HCT116 (cell line): ENCODE results near the gene AKAP3. TPM values are rescaled to one million over a fixed set of nuclear protein-coding genes. Genes with fewer than 3 reads are reported as not detected.

Experiments used
- ATAC-seq: fragments of 200-7000 bp; cut with Tn5 transposase; 2 replicates; pipeline ENCODE4 v1.9.1; 2020; ENCODE audit warnings: mild to moderate bottlenecking, moderate library complexity
- BruUV-seq: library from RNA; stranded (reverse); fragments of 400-500 nt; replicated peaks from 2 replicates; lab custom pipeline; 2021; lab: Mats Ljungman, UMichigan
- CTCF ChIA-PET: fragments of 300-600 bp; sonication (Branson Sonifier 250); formaldehyde crosslinking; loops from one replicate; lab custom pipeline; 2021; ENCODE audit warnings: antibody characterized with exemption; lab: Charles Lee
- POLR2A ChIA-PET: fragments of 300-600, 350-600 bp; sonication (Branson Sonifier 250); formaldehyde crosslinking; loops from one replicate; lab custom pipeline; 2021; ENCODE audit warnings: antibody characterized with exemption; lab: Charles Lee
- RAD21 ChIA-PET, 2 experiments: fragments of 300-600 bp; sonication (Branson Sonifier 250); formaldehyde crosslinking; loops; one replicate each; lab custom pipeline; 2023; ENCODE audit warnings: low total read pairs in 2 of 2; ENCODE audit not compliant: uncharacterized antibody in 2 of 2, unreplicated experiment in 2 of 2, low non-redundant PET in 1 of 2; lab: Charles Lee
- DNase-seq: peaks from one replicate; pipeline ENCODE4 v3.0.0-alpha.2; 2010; ENCODE audit warnings: low read depth, low spot score
- H2AFZ ChIP-seq: fragments of 200-600 bp; shearing (Covaris generic), sonication (generic); 2 replicates; pipeline ENCODE4 v1.6.1; 2017; ENCODE audit warnings: low read depth, mixed run types, mixed read lengths, antibody characterized with exemption, low read length; ENCODE audit not compliant: poor library complexity, severe bottlenecking
- H3K27ac ChIP-seq: 2 replicates; pipeline ENCODE4 v1.5.1; 2012; ENCODE audit warnings: low read depth, low read length
- H3K27me3 ChIP-seq: fragments of 200-600 bp; sonication (generic); 2 replicates; pipeline ENCODE4 v1.6.1; 2016; ENCODE audit warnings: mixed run types, low read length, mixed read lengths; ENCODE audit not compliant: insufficient read depth
- H3K36me3 ChIP-seq, 2 experiments: fragments of 200-500 bp in 1 of 2; fragments of 200-600 bp in 1 of 2; sonication (Bioruptor generic) in 1 of 2; sonication (generic) in 1 of 2; 2 replicates each; pipeline versions ENCODE4 v1.5.1 to v1.6.1; 2014 to 2016; ENCODE audit warnings: low read length in 2 of 2, inconsistent platforms in 1 of 2, mixed read lengths in 1 of 2, mixed run types in 1 of 2; ENCODE audit not compliant: insufficient read depth in 2 of 2, control insufficient read depth in 1 of 2
- H3K4me1 ChIP-seq, 2 experiments: fragments of 200-600 bp in 1 of 2; sonication (generic) in 1 of 2; 2 replicates each; pipeline versions ENCODE4 v1.5.1 to v1.6.1; 2012 to 2017; ENCODE audit warnings: low read length in 2 of 2, inconsistent platforms in 1 of 2, mild to moderate bottlenecking in 1 of 2, mixed read lengths in 1 of 2, mixed run types in 1 of 2, moderate library complexity in 1 of 2; ENCODE audit not compliant: insufficient read depth in 2 of 2, control insufficient read depth in 1 of 2
- H3K4me2 ChIP-seq: fragments of 200-600 bp; sonication (generic); 2 replicates; pipeline ENCODE4 v1.6.1; 2017; ENCODE audit warnings: mixed run types, low read length, mixed read lengths
- H3K4me3 ChIP-seq, 2 experiments: fragments of 200-600 bp in 1 of 2; sonication (generic) in 1 of 2; replicated peaks in 1 of 2; 2 replicates each; pipeline ENCODE4 v1.5.1; 2011 to 2016; ENCODE audit warnings: low read length in 2 of 2, control low read depth in 1 of 2, low read depth in 1 of 2, mild to moderate bottlenecking in 1 of 2, mixed read lengths in 1 of 2, mixed run types in 1 of 2
- H3K79me2 ChIP-seq: fragments of 200-600 bp; sonication (generic); 2 replicates; pipeline ENCODE4 v1.6.1; 2017; ENCODE audit warnings: mild to moderate bottlenecking, mixed run types, low read length, moderate library complexity, mixed read lengths; ENCODE audit not compliant: insufficient read depth
- H3K9ac ChIP-seq: fragments of 200-600 bp; sonication (generic); 2 replicates; pipeline ENCODE4 v1.6.1; 2016; ENCODE audit warnings: low read length, mixed read lengths
- H3K9me2 ChIP-seq: fragments of 200-600 bp; sonication (generic), shearing (Covaris generic); 2 replicates; pipeline ENCODE4 v1.6.1; 2017; ENCODE audit warnings: mixed run types, mild to moderate bottlenecking, moderate library complexity; ENCODE audit not compliant: insufficient read depth
- H3K9me3 ChIP-seq, 2 experiments: fragments of 200-500 bp in 1 of 2; fragments of 200-600 bp in 1 of 2; sonication (Bioruptor generic) in 1 of 2; sonication (generic) in 1 of 2; 2 replicates each; pipeline ENCODE4 v1.6.1; 2014 to 2017; ENCODE audit warnings: low read length in 2 of 2, mixed read lengths in 2 of 2, inconsistent platforms in 1 of 2, low read depth in 1 of 2, mild to moderate bottlenecking in 1 of 2, mixed run types in 1 of 2, moderate library complexity in 1 of 2; ENCODE audit not compliant: control insufficient read depth in 1 of 2, insufficient read depth in 1 of 2
- H4K20me1 ChIP-seq: fragments of 200-600 bp; sonication (generic), shearing (Covaris generic); 2 replicates; pipeline ENCODE4 v1.6.1; 2017; ENCODE audit warnings: mixed run types, mild to moderate bottlenecking, moderate library complexity; ENCODE audit not compliant: insufficient read depth
- CBX3 ChIP-seq: IDR thresholded peaks from 2 replicates; pipeline ENCODE4 v1.6.1; 2012; ENCODE audit warnings: low read depth
- CEBPB ChIP-seq: IDR thresholded peaks from 2 replicates; pipeline ENCODE4 v1.6.1; 2012; ENCODE audit warnings: low read depth
- EGR1 ChIP-seq: IDR thresholded peaks from 2 replicates; pipeline ENCODE4 v1.6.1; 2012; ENCODE audit warnings: low read depth
- EZH2phosphoT487 ChIP-seq: fragments of 200-600 bp; IDR thresholded peaks from 2 replicates; pipeline ENCODE4 v1.6.1; 2018; ENCODE audit warnings: antibody characterized with exemption, borderline replicate concordance
- FOSL1 ChIP-seq: IDR thresholded peaks from 2 replicates; pipeline ENCODE4 v1.6.1; 2012; ENCODE audit warnings: low read depth
- JUND ChIP-seq: IDR thresholded peaks from 2 replicates; pipeline ENCODE4 v1.6.1; 2012
- POLR2A ChIP-seq: IDR thresholded peaks from 2 replicates; pipeline ENCODE4 v1.7.0; 2011; ENCODE audit warnings: borderline replicate concordance; ENCODE audit not compliant: insufficient read depth, insufficient read length; ENCODE audit errors: extremely low read depth
- POLR2AphosphoS5 ChIP-seq: IDR thresholded peaks from 2 replicates; pipeline ENCODE4 v1.6.1; 2011; ENCODE audit warnings: mild to moderate bottlenecking, low read depth, low read length, moderate library complexity
- SIN3A ChIP-seq: IDR thresholded peaks from 2 replicates; pipeline ENCODE4 v1.6.1; 2012; ENCODE audit warnings: low read depth
- SP1 ChIP-seq: IDR thresholded peaks from 2 replicates; pipeline ENCODE4 v1.6.1; 2012; ENCODE audit warnings: low read depth
- TCF7L2 ChIP-seq: IDR thresholded peaks from 2 replicates; pipeline ENCODE4 v1.7.0; 2011; ENCODE audit warnings: borderline replicate concordance, inconsistent platforms; ENCODE audit not compliant: insufficient read depth, insufficient read length; ENCODE audit errors: extremely low read depth
- YY1 ChIP-seq: IDR thresholded peaks from 2 replicates; pipeline ENCODE4 v1.6.1; 2011; ENCODE audit warnings: low read length, low read depth, moderate library complexity, mild to moderate bottlenecking; ENCODE audit not compliant: insufficient replicate concordance; ENCODE audit errors: extremely low read depth
- ZFX ChIP-seq: fragments of 450-650 bp; IDR thresholded peaks from 2 replicates; pipeline ENCODE4 v1.6.1; 2017
- ZNF274 ChIP-seq: fragments of 200-500 bp; sonication (Bioruptor generic); IDR thresholded peaks from 2 replicates; pipeline ENCODE4 v1.6.1; 2014; ENCODE audit warnings: mild to moderate bottlenecking, low read depth, low read length, inconsistent platforms
- intact Hi-C: fragments of 100-400 bp; cut with micrococcal nuclease; formaldehyde crosslinking; loops from 2 replicates; pipeline ENCODE4 v1.10.0; 2022
- total RNA-seq: library from RNA; stranded (reverse); gene quantifications from one replicate; pipeline ENCODE4 v1.2.1, GENCODE V29; 2021; ENCODE audit not compliant: unreplicated experiment
- TF ChIP-seq, protein P1 (sequence below): IDR thresholded peaks from 2 replicates; pipeline ENCODE4 v1.6.1; 2012; ENCODE audit warnings: low read depth
- TF ChIP-seq, protein P2 (sequence below), 3 experiments: fragments of 200-600 bp in 1 of 3; sonication (generic) in 1 of 3; IDR thresholded peaks in 2 of 3; conservative IDR thresholded peaks in 1 of 3; 2 replicates each; pipeline ENCODE4 v1.5.1; 2012 to 2017; ENCODE audit warnings: low read depth in 2 of 3, low read length in 2 of 3, antibody characterized with exemption in 1 of 3, borderline replicate concordance in 1 of 3, control low read depth in 1 of 3, mild to moderate bottlenecking in 1 of 3, mixed read lengths in 1 of 3, mixed run types in 1 of 3, moderate library complexity in 1 of 3; ENCODE audit not compliant: insufficient read depth in 1 of 3
- TF ChIP-seq, protein P3 (sequence below): IDR thresholded peaks from 2 replicates; pipeline ENCODE4 v1.6.1; 2012
- TF ChIP-seq, protein P4 (sequence below): IDR thresholded peaks from 2 replicates; pipeline ENCODE4 v1.6.1; 2011; ENCODE audit warnings: mild to moderate bottlenecking, low read length, moderate library complexity; ENCODE audit not compliant: insufficient replicate concordance; ENCODE audit errors: extremely low read depth
- TF ChIP-seq, protein P5 (sequence below): IDR thresholded peaks from 2 replicates; pipeline ENCODE4 v1.6.1; 2012

AKAP3 gene
- total RNA-seq, 1 experiment from 2014 or later, result 4.3 TPM

DNA sequence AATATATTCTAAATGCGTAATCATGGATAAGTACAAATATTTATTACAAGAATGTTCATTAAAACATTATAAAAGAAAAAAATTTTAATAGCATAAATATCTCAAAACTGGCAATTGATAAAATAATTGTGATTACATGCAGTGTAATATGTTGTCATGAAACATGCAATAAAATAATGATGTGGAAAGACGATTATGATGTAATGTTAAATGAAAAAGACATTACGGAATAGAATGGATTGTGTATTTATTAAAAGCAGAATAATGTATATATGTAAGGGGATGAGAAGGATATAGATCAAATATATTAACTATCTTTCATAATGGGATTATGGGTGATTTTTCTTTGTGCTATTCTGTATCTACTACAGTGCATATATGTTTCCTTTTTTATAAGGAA is 32.9 kb upstream of the AKAP3 start:
- RAD21 ChIA-PET, result no interaction called here
- ATAC-seq, result no peak

More for the DNA sequence above, 32.9 kb upstream of the AKAP3 start:
- BruUV-seq, result no TSS peak
- Histone ChIP-seq H3K27ac (no peak overlapping the region), H3K9me3 (no peaks in the 10 kb centered on the region), H3K9me2 (no peaks in the 10 kb centered on the region), H3K36me3 (peaks cover 7 to 14% of the 10 kb centered on the region in 2 experiments; a peak in 3 of 4 replicates), H4K20me1 (no peaks in the 10 kb centered on the region), H3K27me3 (no peaks in the 10 kb centered on the region), H2AFZ (no peak overlapping the region), H3K4me1 (no peaks in the 10 kb centered on the region), H3K79me2 (no peaks in the 10 kb centered on the region), H3K4me2 (no peak overlapping the region), H3K9ac (no peak overlapping the region), H3K4me3 (no peak overlapping the region)
- ChIA-PET CTCF (no interaction called here), POLR2A (no interaction called here)
- TF ChIP-seq YY1, result no peak
- TF ChIP-seq EZH2phosphoT487, result no peak
- TF ChIP-seq FOSL1, result no peak
- TF ChIP-seq, protein P1, sequence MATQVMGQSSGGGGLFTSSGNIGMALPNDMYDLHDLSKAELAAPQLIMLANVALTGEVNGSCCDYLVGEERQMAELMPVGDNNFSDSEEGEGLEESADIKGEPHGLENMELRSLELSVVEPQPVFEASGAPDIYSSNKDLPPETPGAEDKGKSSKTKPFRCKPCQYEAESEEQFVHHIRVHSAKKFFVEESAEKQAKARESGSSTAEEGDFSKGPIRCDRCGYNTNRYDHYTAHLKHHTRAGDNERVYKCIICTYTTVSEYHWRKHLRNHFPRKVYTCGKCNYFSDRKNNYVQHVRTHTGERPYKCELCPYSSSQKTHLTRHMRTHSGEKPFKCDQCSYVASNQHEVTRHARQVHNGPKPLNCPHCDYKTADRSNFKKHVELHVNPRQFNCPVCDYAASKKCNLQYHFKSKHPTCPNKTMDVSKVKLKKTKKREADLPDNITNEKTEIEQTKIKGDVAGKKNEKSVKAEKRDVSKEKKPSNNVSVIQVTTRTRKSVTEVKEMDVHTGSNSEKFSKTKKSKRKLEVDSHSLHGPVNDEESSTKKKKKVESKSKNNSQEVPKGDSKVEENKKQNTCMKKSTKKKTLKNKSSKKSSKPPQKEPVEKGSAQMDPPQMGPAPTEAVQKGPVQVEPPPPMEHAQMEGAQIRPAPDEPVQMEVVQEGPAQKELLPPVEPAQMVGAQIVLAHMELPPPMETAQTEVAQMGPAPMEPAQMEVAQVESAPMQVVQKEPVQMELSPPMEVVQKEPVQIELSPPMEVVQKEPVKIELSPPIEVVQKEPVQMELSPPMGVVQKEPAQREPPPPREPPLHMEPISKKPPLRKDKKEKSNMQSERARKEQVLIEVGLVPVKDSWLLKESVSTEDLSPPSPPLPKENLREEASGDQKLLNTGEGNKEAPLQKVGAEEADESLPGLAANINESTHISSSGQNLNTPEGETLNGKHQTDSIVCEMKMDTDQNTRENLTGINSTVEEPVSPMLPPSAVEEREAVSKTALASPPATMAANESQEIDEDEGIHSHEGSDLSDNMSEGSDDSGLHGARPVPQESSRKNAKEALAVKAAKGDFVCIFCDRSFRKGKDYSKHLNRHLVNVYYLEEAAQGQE, result no peak
- TF ChIP-seq ZFX, result no peak
- TF ChIP-seq, protein P2, sequence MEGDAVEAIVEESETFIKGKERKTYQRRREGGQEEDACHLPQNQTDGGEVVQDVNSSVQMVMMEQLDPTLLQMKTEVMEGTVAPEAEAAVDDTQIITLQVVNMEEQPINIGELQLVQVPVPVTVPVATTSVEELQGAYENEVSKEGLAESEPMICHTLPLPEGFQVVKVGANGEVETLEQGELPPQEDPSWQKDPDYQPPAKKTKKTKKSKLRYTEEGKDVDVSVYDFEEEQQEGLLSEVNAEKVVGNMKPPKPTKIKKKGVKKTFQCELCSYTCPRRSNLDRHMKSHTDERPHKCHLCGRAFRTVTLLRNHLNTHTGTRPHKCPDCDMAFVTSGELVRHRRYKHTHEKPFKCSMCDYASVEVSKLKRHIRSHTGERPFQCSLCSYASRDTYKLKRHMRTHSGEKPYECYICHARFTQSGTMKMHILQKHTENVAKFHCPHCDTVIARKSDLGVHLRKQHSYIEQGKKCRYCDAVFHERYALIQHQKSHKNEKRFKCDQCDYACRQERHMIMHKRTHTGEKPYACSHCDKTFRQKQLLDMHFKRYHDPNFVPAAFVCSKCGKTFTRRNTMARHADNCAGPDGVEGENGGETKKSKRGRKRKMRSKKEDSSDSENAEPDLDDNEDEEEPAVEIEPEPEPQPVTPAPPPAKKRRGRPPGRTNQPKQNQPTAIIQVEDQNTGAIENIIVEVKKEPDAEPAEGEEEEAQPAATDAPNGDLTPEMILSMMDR (IDR thresholded peaks at IDR 0.05 in 2 of 3, conservative IDR thresholded peaks at IDR 0.05 in 1 of 3; ENCODE audit: borderline replicate concordance in 1 of 3, insufficient read depth in 1 of 3, low read depth in 2 of 3, low read length in 2 of 3), result no peak
- no peak for TF ChIP-seq SIN3A
- no peak for TF ChIP-seq ZNF274
- TF ChIP-seq CBX3, result no peak
- TF ChIP-seq SP1, result no peak
- TF ChIP-seq CEBPB, result no peak
- no peak for TF ChIP-seq JUND
- no peak for TF ChIP-seq TCF7L2
- TF ChIP-seq, protein P3, sequence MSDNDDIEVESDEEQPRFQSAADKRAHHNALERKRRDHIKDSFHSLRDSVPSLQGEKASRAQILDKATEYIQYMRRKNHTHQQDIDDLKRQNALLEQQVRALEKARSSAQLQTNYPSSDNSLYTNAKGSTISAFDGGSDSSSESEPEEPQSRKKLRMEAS, result no peak
- TF ChIP-seq EGR1, result no peak
- TF ChIP-seq, protein P4, sequence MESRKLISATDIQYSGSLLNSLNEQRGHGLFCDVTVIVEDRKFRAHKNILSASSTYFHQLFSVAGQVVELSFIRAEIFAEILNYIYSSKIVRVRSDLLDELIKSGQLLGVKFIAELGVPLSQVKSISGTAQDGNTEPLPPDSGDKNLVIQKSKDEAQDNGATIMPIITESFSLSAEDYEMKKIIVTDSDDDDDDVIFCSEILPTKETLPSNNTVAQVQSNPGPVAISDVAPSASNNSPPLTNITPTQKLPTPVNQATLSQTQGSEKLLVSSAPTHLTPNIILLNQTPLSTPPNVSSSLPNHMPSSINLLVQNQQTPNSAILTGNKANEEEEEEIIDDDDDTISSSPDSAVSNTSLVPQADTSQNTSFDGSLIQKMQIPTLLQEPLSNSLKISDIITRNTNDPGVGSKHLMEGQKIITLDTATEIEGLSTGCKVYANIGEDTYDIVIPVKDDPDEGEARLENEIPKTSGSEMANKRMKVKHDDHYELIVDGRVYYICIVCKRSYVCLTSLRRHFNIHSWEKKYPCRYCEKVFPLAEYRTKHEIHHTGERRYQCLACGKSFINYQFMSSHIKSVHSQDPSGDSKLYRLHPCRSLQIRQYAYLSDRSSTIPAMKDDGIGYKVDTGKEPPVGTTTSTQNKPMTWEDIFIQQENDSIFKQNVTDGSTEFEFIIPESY, result no peak
- TF ChIP-seq, protein P5, sequence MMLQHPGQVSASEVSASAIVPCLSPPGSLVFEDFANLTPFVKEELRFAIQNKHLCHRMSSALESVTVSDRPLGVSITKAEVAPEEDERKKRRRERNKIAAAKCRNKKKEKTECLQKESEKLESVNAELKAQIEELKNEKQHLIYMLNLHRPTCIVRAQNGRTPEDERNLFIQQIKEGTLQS, result no peak
- TF ChIP-seq POLR2A, result no peak
- TF ChIP-seq POLR2AphosphoS5, result no peak
- intact Hi-C loops, result no loop called here
- no peak for DNase-seq
